NCI-H2029 treated with DMSO at 0.1 percent for 48 hours (cell line): ENCODE data around the gene RIMS4.

Source experiments
- DNase-seq: peaks from one replicate; lab custom pipeline; 2025; lab: John Stamatoyannopoulos, UW

The RIMS4 gene

GRCh38 chr20:44762466-44763140, 47.7 kb downstream of the RIMS4 start:
- DNase-seq = no peak

- DNase-seq = no peak
Measured at GRCh38 chr20:44761423-44761822, 48.9 kb downstream of the RIMS4 start.

GRCh38 chr20:44759595-44759994, 50.8 kb downstream of the RIMS4 start:
- no peak for DNase-seq

- DNase-seq = no peak
Measured at GRCh38 chr20:44758247-44759101, 51.9 kb downstream of the RIMS4 start.

GRCh38 chr20:44756956-44757355, 53.4 kb downstream of the RIMS4 start:
- DNase-seq = no peak

GRCh38 chr20:44756011-44756688, 54.2 kb downstream of the RIMS4 start:
- no peak for DNase-seq

- no peak for DNase-seq
Measured at GRCh38 chr20:44754554-44754953, 55.8 kb downstream of the RIMS4 start.

- DNase-seq = no peak
Measured at GRCh38 chr20:44752099-44752931, 58.0 kb downstream of the RIMS4 start.

- no peak for DNase-seq
Measured at GRCh38 chr20:44750081-44750805, 60.1 kb downstream of the RIMS4 start.

- peak; percentile 48 for DNase-seq
Measured at GRCh38 chr20:44748005-44748370, 62.4 kb downstream of the RIMS4 start.

GRCh38 chr20:44747166-44748004, 63.0 kb downstream of the RIMS4 start:
- peak; percentile 99 for DNase-seq

GRCh38 chr20:44746367-44747165, 63.8 kb downstream of the RIMS4 start:
- DNase-seq = no peak

- no peak for DNase-seq
Measured at GRCh38 chr20:44745598-44746366, 64.6 kb downstream of the RIMS4 start, which contains the start of gene KCNK15. KCNK15 (plus strand) TSS chr20:44745865; CDS start chr20:44745911, 46 bp downstream.

- no peak for DNase-seq
Measured at GRCh38 chr20:44745122-44745597, 65.2 kb downstream of the RIMS4 start.

GRCh38 chr20:44743916-44744655, 66.3 kb downstream of the RIMS4 start:
- DNase-seq = no peak

GRCh38 chr20:44743080-44743701, 67.2 kb downstream of the RIMS4 start:
- no peak for DNase-seq
